A549 treated with Hydrocortisone at 1 μM for 4 hours (cell line): ENCODE data around the gene ME2. TPM values are rescaled to one million over a fixed set of nuclear protein-coding genes. Genes with fewer than 3 reads are reported as not detected.

Experiments
- total RNA-seq: library from RNA; stranded (reverse); fragments of 200-300 nt; extraction: Qiagen RNA extraction; gene quantifications from 5 replicates; pipeline ENCODE4 v1.2.3, GENCODE V29; 2022

Gene ME2
- total RNA-seq, result 29.8 to 41.3 TPM (median 32.8 TPM) in 5 replicates

GRCh38 chr18:50878345-50879301 lies at the start of gene ME2:
Gene ME2, plus strand, starts transcription at chr18:50879118. Its CDS starts 16,703 bp downstream, at chr18:50895821.

GRCh38 chr18:50967714-50968661 lies 89.1 kb downstream of the ME2 start, which contains the start of gene ELAC1:
Gene ELAC1, plus strand, starts transcription at chr18:50968040. Its CDS starts 6,365 bp downstream, at chr18:50974405.

Other genes with a start within 250 kb of the ME2 start
- 0.15 to 0.31 TPM (median 0.18 TPM) in 5 replicates for gene MRO, start 59.1 kb upstream of the ME2 start, total RNA-seq
- gene ELAC1, start 88.9 kb downstream of the ME2 start, total RNA-seq, result 4.7 to 5.4 TPM (median 4.9 TPM) in 5 replicates
- 40.0 to 59.3 TPM (median 58.0 TPM) in 5 replicates for gene SMAD4, start 151.1 kb downstream of the ME2 start, total RNA-seq